Measurements from ENCODE around the gene LRRC26.

- TF ChIP-seq CTCF (IDR thresholded peaks at IDR 0.05; ENCODE audit: borderline replicate concordance, extremely low read depth, low read length, poor library complexity, severe bottlenecking) (no peak), EZH2 (IDR thresholded peaks at IDR 0.05; ENCODE audit: borderline replicate concordance, low read depth, low read length, severe bottlenecking) (no peak)
Measured at GRCh38 chr9:137156567-137157375, 13.1 kb downstream of the LRRC26 start.
